H1 (cell line): ENCODE results near the gene CLIC1. TPM values are rescaled to one million over a fixed set of nuclear protein-coding genes. Genes with fewer than 3 reads are reported as not detected.

Experiments
- CTCF ChIA-PET: fragments of 300-600 bp; sonication (Branson Sonifier 250); formaldehyde crosslinking; loops from one replicate; lab custom pipeline; 2021; ENCODE audit not compliant: partially characterized antibody; lab: Charles Lee
- POLR2A ChIA-PET: fragments of 300-600 bp; sonication (Branson Sonifier 250); formaldehyde crosslinking; loops from one replicate; lab custom pipeline; 2021; ENCODE audit warnings: inconsistent platforms; ENCODE audit not compliant: partially characterized antibody; lab: Charles Lee
- DNase-seq, 2 experiments: peaks; one replicate each; pipeline versions ENCODE4 v3.0.0 to v3.0.0-alpha.2; 2010 to 2022; ENCODE audit warnings: low spot score in 2 of 2, low read depth in 1 of 2, mixed read lengths in 1 of 2
- FAIRE-seq: peaks from 2 replicates; lab custom pipeline; 2011; peaks lifted over from hg19 to GRCh38; lab: Jason Lieb, UNC
- H2AFZ ChIP-seq: 2 replicates; pipeline ENCODE4 v1.8.1; 2012; ENCODE audit warnings: low read length, inconsistent platforms
- H2AK5ac ChIP-seq: 2 replicates; pipeline ENCODE4 v1.6.1; 2013; ENCODE audit warnings: low read depth, low read length
- H2BK120ac ChIP-seq: replicated peaks from 2 replicates; pipeline ENCODE3; 2013; ENCODE audit warnings: low read depth, low read length, inconsistent platforms
- H2BK12ac ChIP-seq: 2 replicates; pipeline ENCODE4 v1.6.1; 2013; ENCODE audit warnings: low read depth, low read length
- H2BK15ac ChIP-seq: 2 replicates; pipeline ENCODE4 v1.6.1; 2013; ENCODE audit warnings: low read length
- H2BK20ac ChIP-seq: 2 replicates; pipeline ENCODE4 v1.6.1; 2013; ENCODE audit warnings: low read length
- H2BK5ac ChIP-seq: 2 replicates; pipeline ENCODE4 v1.6.1; 2013; ENCODE audit warnings: low read depth, low read length
- H3K14ac ChIP-seq: 2 replicates; pipeline ENCODE4 v1.6.1; 2013; ENCODE audit warnings: inconsistent platforms; ENCODE audit not compliant: insufficient read length
- H3K18ac ChIP-seq: 2 replicates; pipeline ENCODE4 v1.6.1; 2013; ENCODE audit warnings: low read length; ENCODE audit errors: extremely low read depth
- H3K23ac ChIP-seq: 2 replicates; pipeline ENCODE4 v1.6.1; 2013; ENCODE audit warnings: inconsistent platforms; ENCODE audit not compliant: insufficient read length
- H3K23me2 ChIP-seq: 2 replicates; pipeline ENCODE4 v1.6.1; 2013; ENCODE audit warnings: low read depth, low read length
- H3K27ac ChIP-seq: 2 replicates; pipeline ENCODE4 v1.6.1; 2011; ENCODE audit warnings: low read depth, low read length, inconsistent platforms
- H3K27me3 ChIP-seq, 4 experiments: replicated peaks in 1 of 4; 1 replicate in 1 of 4; 2 replicates in 3 of 4; pipeline versions ENCODE4 v1.6.1 to v1.8.1; 2011 to 2013; ENCODE audit warnings: low read length in 3 of 4, mild to moderate bottlenecking in 3 of 4, inconsistent platforms in 2 of 4, mixed read lengths in 2 of 4, moderate library complexity in 1 of 4; ENCODE audit not compliant: control insufficient read depth in 3 of 4, insufficient read depth in 3 of 4; ENCODE audit errors: extremely low read depth in 1 of 4
- H3K36me3 ChIP-seq, 4 experiments: 2 replicates each; pipeline versions ENCODE4 v1.6.1 to v1.8.1; 2011 to 2013; ENCODE audit warnings: mild to moderate bottlenecking in 4 of 4, low read length in 3 of 4, moderate library complexity in 2 of 4, control low read depth in 1 of 4, inconsistent platforms in 1 of 4; ENCODE audit not compliant: insufficient read depth in 4 of 4, control insufficient read depth in 2 of 4
- H3K4ac ChIP-seq: replicated peaks from 2 replicates; pipeline ENCODE3; 2013; ENCODE audit warnings: low read length, low read depth, mixed read lengths, inconsistent platforms; ENCODE audit not compliant: insufficient read length
- H3K4me1 ChIP-seq, 4 experiments: replicated peaks in 1 of 4; 1 replicate in 1 of 4; 2 replicates in 3 of 4; pipeline versions ENCODE4 v1.6.1 to v1.8.1; 2011 to 2013; ENCODE audit warnings: low read length in 3 of 4, inconsistent platforms in 2 of 4, mixed read lengths in 1 of 4; ENCODE audit not compliant: insufficient read depth in 4 of 4, control insufficient read depth in 3 of 4
- H3K4me2 ChIP-seq, 2 experiments: 2 replicates each; pipeline versions ENCODE4 v1.6.1 to v1.8.1; 2011 to 2013; ENCODE audit warnings: low read depth in 2 of 2, low read length in 2 of 2, control low read depth in 1 of 2, inconsistent platforms in 1 of 2, mild to moderate bottlenecking in 1 of 2; ENCODE audit not compliant: insufficient read depth in 1 of 2
- H3K4me3 ChIP-seq, 4 experiments: fragments of 200-600, 300-600 bp in 1 of 4; sonication (generic), shearing (Covaris generic), sonication (Bioruptor Twin) in 1 of 4; 2 replicates each; pipeline versions ENCODE4 v1.5.1 to v1.8.1; 2011 to 2016; ENCODE audit warnings: low read length in 4 of 4, low read depth in 3 of 4, control low read depth in 2 of 4, inconsistent platforms in 2 of 4, mild to moderate bottlenecking in 2 of 4, mixed read lengths in 1 of 4, moderate library complexity in 1 of 4; ENCODE audit not compliant: insufficient read depth in 2 of 4; ENCODE audit errors: extremely low read depth in 1 of 4
- H3K56ac ChIP-seq: replicated peaks from 2 replicates; pipeline ENCODE3; 2013; ENCODE audit warnings: low read depth, mild to moderate bottlenecking, mixed read lengths, low read length, inconsistent platforms; ENCODE audit not compliant: insufficient read length
- H3K79me1 ChIP-seq: 2 replicates; pipeline ENCODE4 v1.6.1; 2013; ENCODE audit warnings: low read depth, low read length, control low read depth
- H3K79me2 ChIP-seq, 2 experiments: 2 replicates each; pipeline versions ENCODE4 v1.6.1 to v1.8.1; 2012 to 2013; ENCODE audit warnings: low read length in 2 of 2, mild to moderate bottlenecking in 2 of 2, inconsistent platforms in 1 of 2; ENCODE audit not compliant: insufficient read depth in 2 of 2, control insufficient read depth in 1 of 2
- H3K9ac ChIP-seq, 4 experiments: replicated peaks in 1 of 4; 1 replicate in 1 of 4; 2 replicates in 3 of 4; pipeline versions ENCODE4 v1.6.1 to v1.8.1; 2011 to 2013; ENCODE audit warnings: low read depth in 3 of 4, low read length in 3 of 4, control low read depth in 2 of 4, mild to moderate bottlenecking in 2 of 4, moderate library complexity in 2 of 4, inconsistent platforms in 1 of 4; ENCODE audit errors: extremely low read depth in 1 of 4
- H3K9me3 ChIP-seq, 2 experiments: 2 replicates each; pipeline versions ENCODE4 v1.6.1 to v1.8.1; 2012 to 2013; ENCODE audit warnings: mild to moderate bottlenecking in 2 of 2, moderate library complexity in 2 of 2, control low read depth in 1 of 2, inconsistent platforms in 1 of 2, low read depth in 1 of 2, low read length in 1 of 2, mixed read lengths in 1 of 2; ENCODE audit not compliant: insufficient read depth in 2 of 2
- H4K20me1 ChIP-seq, 2 experiments: replicated peaks in 1 of 2; 2 replicates each; pipeline versions ENCODE3 to v1.8.1; 2011 to 2013; ENCODE audit warnings: inconsistent platforms in 2 of 2, low read length in 2 of 2, mild to moderate bottlenecking in 1 of 2; ENCODE audit not compliant: insufficient read depth in 2 of 2, control insufficient read depth in 1 of 2
- H4K5ac ChIP-seq: 2 replicates; pipeline ENCODE4 v1.6.1; 2013; ENCODE audit warnings: low read length, low read depth, mixed read lengths, inconsistent platforms; ENCODE audit not compliant: insufficient read length
- H4K8ac ChIP-seq: 2 replicates; pipeline ENCODE4 v1.8.0; 2013; ENCODE audit warnings: mild to moderate bottlenecking, moderate library complexity, low read length, inconsistent platforms; ENCODE audit not compliant: insufficient read depth; ENCODE audit errors: extremely low read depth
- H4K91ac ChIP-seq: replicated peaks from 2 replicates; pipeline ENCODE3; 2013; ENCODE audit warnings: low read length, mixed read lengths, inconsistent platforms; ENCODE audit not compliant: insufficient read length
- BCL11A ChIP-seq, 2 experiments: IDR thresholded peaks; one replicate each; pipeline ENCODE4 v1.6.1; 2011; ENCODE audit warnings: low read depth in 2 of 2, low read length in 2 of 2, mild to moderate bottlenecking in 2 of 2
- CHD2 ChIP-seq: IDR thresholded peaks from 2 replicates; pipeline ENCODE4 v1.6.1; 2012; ENCODE audit warnings: low read length, improper control_type of control experiment
- POLR2AphosphoS5 ChIP-seq: IDR thresholded peaks from 2 replicates; pipeline ENCODE4 v1.6.1; 2011; ENCODE audit warnings: low read depth, low read length
- RFX5 ChIP-seq: IDR thresholded peaks from 2 replicates; pipeline ENCODE4 v1.6.1; 2011; ENCODE audit warnings: low read depth, low read length, improper control_type of control experiment, borderline replicate concordance
- SIN3A ChIP-seq, 2 experiments: IDR thresholded peaks in 1 of 2; conservative IDR thresholded peaks in 1 of 2; 2 replicates each; pipeline ENCODE4 v1.6.1; 2011 to 2012; ENCODE audit warnings: low read length in 2 of 2, improper control_type of control experiment in 1 of 2, low read depth in 1 of 2, mild to moderate bottlenecking in 1 of 2
- SRF ChIP-seq: IDR thresholded peaks from 2 replicates; pipeline ENCODE4 v1.6.1; 2011; ENCODE audit warnings: mild to moderate bottlenecking, low read depth, low read length, moderate library complexity
- TAF1 ChIP-seq: IDR thresholded peaks from 2 replicates; pipeline ENCODE4 v1.6.1; 2011; ENCODE audit warnings: mild to moderate bottlenecking, low read depth, low read length
- WGBS, 2 experiments: shearing (Covaris generic) in 1 of 2; methylation state at CpG; one replicate each; pipeline versions ENCODE4 v1.1.6 to v1.1.7; 2013 to 2015; ENCODE audit warnings: low lambda C conversion rate in 2 of 2, mixed read lengths in 2 of 2, inconsistent platforms in 1 of 2, low coverage in 1 of 2, missing lambda C conversion rate in 1 of 2; ENCODE audit not compliant: insufficient replicate concordance in 2 of 2, insufficient coverage in 1 of 2, insufficient read length in 1 of 2; ENCODE audit errors: extremely low coverage in 1 of 2, missing lambda C conversion rate in 1 of 2; 5-methylcytosine and 5-hydroxymethylcytosine counted together
- polyA plus RNA-seq, 7 experiments: library from polyadenylated mRNA; depleted of rRNA in 3 of 7; stranded (reverse) in 5 of 7; unstranded in 2 of 7; fragments of >200 nt in 5 of 7; fragments of 200-250 nt in 2 of 7; gene quantifications; 1 replicate in 5 of 7; 2 replicates in 1 of 7; 4 replicates in 1 of 7; pipeline versions ENCODE4 v1.2.1 to v1.2.3, GENCODE V29; 2011 to 2013; ENCODE audit warnings: missing spikeins in 2 of 7, mixed read lengths in 2 of 7
- total RNA-seq: library from RNA; stranded (reverse); fragmentation: NEBNext Ultra II Directional; extraction: Animal tissue kit (Norgen Biotek cat#: 25700); gene quantifications from 2 replicates; pipeline ENCODE4 v1.2.1, GENCODE V29; 2021

CLIC1 gene
- total and polyA plus RNA-seq, 2 of the 8 experiments (the other 6 are each of a cell fraction or from before 2014, with no cell fraction given) = 250 to 277 TPM

GRCh38 chr6:31749301-31750036 lies 13.1 kb upstream of the CLIC1 start:
- TF ChIP-seq CHD2 (no peak), BCL11A (IDR thresholded peaks at IDR 0.05; ENCODE audit: low read depth in 2 of 2, low read length in 2 of 2) (no peak), SRF (no peak), TAF1 (no peak), SIN3A (conservative IDR thresholded peaks at IDR 0.05 in 1 of 2, IDR thresholded peaks at IDR 0.05 in 1 of 2; ENCODE audit: low read depth in 1 of 2, low read length in 2 of 2) (no peak), RFX5 (no peak), POLR2AphosphoS5 (no peak)
- H3K14ac ChIP-seq = no peak overlapping the region
- H3K27ac ChIP-seq = no peak overlapping the region
- no peak overlapping the region for H3K4me3 ChIP-seq
- H3K9ac ChIP-seq = no peak overlapping the region
- no peak overlapping the region for H2BK15ac ChIP-seq
- H3K27me3 ChIP-seq = no peaks in the 10 kb centered on the region
- H3K4me2 ChIP-seq = no peak overlapping the region
- no peak overlapping the region for H4K5ac ChIP-seq
- H2BK12ac ChIP-seq = no peak overlapping the region
- no peak for FAIRE-seq
- no peak for DNase-seq
- no peaks in the 10 kb centered on the region for H3K9me3 ChIP-seq
- H3K23me2 ChIP-seq = no peaks in the 10 kb centered on the region
- H3K36me3 ChIP-seq = peaks cover 0 to 7% (median 0%) of the 10 kb centered on the region in 4 experiments; a peak in 2 of 8 replicates
- 93% methylated on average over 8 of the region's 8 CpGs; no CpG with 5 or more reads in 1 of the 2 experiments for WGBS, 2 experiments
- ChIA-PET POLR2A (interaction anchor here (0.7 to 4.8 kb wide), 10 partner anchors 9 to 219 kb away, joined by 3 to 33 read pairs (median 3); partner anchors contain the start of genes HSPA1B, MSH5 and VARS1), CTCF (interaction anchor here (0.6 to 4.2 kb wide), 11 partner anchors 9 to 1634 kb away, joined by 3 to 25 read pairs (median 3); partner anchors contain the start of genes CLIC1, DDAH2 and MSH5)
- H3K18ac ChIP-seq = no peak overlapping the region
- H3K4me1 ChIP-seq = no peaks in the 10 kb centered on the region
- H4K8ac ChIP-seq = no peak overlapping the region
- no peaks in the 10 kb centered on the region for H4K20me1 ChIP-seq
- no peak overlapping the region for H2BK5ac ChIP-seq
- H3K4ac ChIP-seq = no peak overlapping the region
- no peaks in the 10 kb centered on the region for H3K79me1 ChIP-seq
- no peak overlapping the region for H2BK120ac ChIP-seq
- H3K79me2 ChIP-seq = no peaks in the 10 kb centered on the region
- H3K23ac ChIP-seq = no peak overlapping the region
- no peak overlapping the region for H3K56ac ChIP-seq
- no peak overlapping the region for H2AFZ ChIP-seq
- H4K91ac ChIP-seq = no peak overlapping the region
- no peak overlapping the region for H2AK5ac ChIP-seq
- no peak overlapping the region for H2BK20ac ChIP-seq
